Brain microvascular endothelial cell (primary cell): ENCODE data around the gene RALGAPB.
"Not testable (repeated sequence)": the region's sequence is repeated elsewhere in the genome, so short reads cannot be mapped to it uniquely, and the experiment has no call there.

ENCODE experiments used
- DNase-seq: peaks from one replicate; pipeline ENCODE4 v3.0.0-alpha.2; 2020
- H3K27ac ChIP-seq: fragments of 250-450 bp; sonication (Bioruptor Pico); 2 replicates; pipeline ENCODE4 v1.5.1; 2020; ENCODE audit warnings: mild to moderate bottlenecking, moderate library complexity
- H3K27me3 ChIP-seq: fragments of 250-450 bp; sonication (Bioruptor Pico); replicated peaks from 2 replicates; pipeline ENCODE4 v1.5.1; 2020; ENCODE audit warnings: mild to moderate bottlenecking
- H3K36me3 ChIP-seq: fragments of 250-450 bp; sonication (Bioruptor Pico); replicated peaks from 2 replicates; pipeline ENCODE4 v1.5.1; 2020; ENCODE audit warnings: mild to moderate bottlenecking
- H3K4me3 ChIP-seq: 2 replicates; pipeline ENCODE4 v1.5.1; 2011; ENCODE audit warnings: low read depth, mild to moderate bottlenecking, control low read depth, low read length, moderate library complexity
- CTCF ChIP-seq: IDR thresholded peaks from 2 replicates; pipeline ENCODE4 v1.5.1; 2011; ENCODE audit warnings: low read depth, mild to moderate bottlenecking, moderate library complexity, low read length, control low read depth, inconsistent platforms; ENCODE audit errors: missing control alignments
- in situ Hi-C: cut with HindIII; loops from 2 replicates; pipeline ENCODE4 v1.10.0; 2017; ENCODE audit warnings: low sequenced_read_pairs, low pct_ligation_motif_present

The RALGAPB gene

GRCh38 chr20:38591474-38592410 is 119.1 kb downstream of the RALGAPB start:
- no peak for TF ChIP-seq CTCF
- no peak for DNase-seq
- Histone ChIP-seq H3K27ac (no peak overlapping the region), H3K27me3 (no peaks in the 10 kb centered on the region), H3K36me3 (no peaks in the 10 kb centered on the region), H3K4me3 (no peak overlapping the region)
- in situ Hi-C loops, result no loop called here

- H3K4me3 ChIP-seq, H3K27me3 ChIP-seq, H3K36me3 ChIP-seq, H3K27ac ChIP-seq, in situ Hi-C loops: not testable (repeated sequence)
- peak; percentile 12 for DNase-seq
Measured at GRCh38 chr20:38592411-38592790, 119.8 kb downstream of the RALGAPB start.

- H3K4me3 ChIP-seq, DNase-seq, H3K36me3 ChIP-seq, H3K27ac ChIP-seq, in situ Hi-C loops, H3K27me3 ChIP-seq: not testable (repeated sequence)
Measured at GRCh38 chr20:38594281-38594680, 121.6 kb downstream of the RALGAPB start.

- H3K4me3 ChIP-seq, H3K36me3 ChIP-seq, DNase-seq, H3K27me3 ChIP-seq, in situ Hi-C loops, H3K27ac ChIP-seq: not testable (repeated sequence)
Measured at GRCh38 chr20:38595886-38596285, 123.2 kb downstream of the RALGAPB start.

- Histone ChIP-seq H3K36me3 (no peaks in the 10 kb centered on the region), H3K4me3 (no peak overlapping the region), H3K27me3 (peaks cover 7% of the 10 kb centered on the region), H3K27ac (no peak overlapping the region)
- DNase-seq, result no peak
- in situ Hi-C loops, result no loop called here
- TF ChIP-seq CTCF, result no peak
Measured at GRCh38 chr20:38599410-38599882, 126.8 kb downstream of the RALGAPB start.

- no peak for DNase-seq
- Histone ChIP-seq H3K4me3 (no peak overlapping the region), H3K27ac (no peak overlapping the region), H3K36me3 (no peaks in the 10 kb centered on the region), H3K27me3 (peaks cover 7% of the 10 kb centered on the region)
- no peak for TF ChIP-seq CTCF
- in situ Hi-C loops, result no loop called here
Measured at GRCh38 chr20:38600057-38600456, 127.4 kb downstream of the RALGAPB start.

- peak within 1 kb of the TSS; percentile 41 for H3K4me3 ChIP-seq
- in situ Hi-C loops, result no loop called here
- DNase-seq, result no peak
Measured at GRCh38 chr20:38601216-38602184, 128.9 kb downstream of the RALGAPB start, which contains the start of gene ARHGAP40. TSS of gene ARHGAP40 (plus strand) at chr20:38601809.

More at GRCh38 chr20:38601216-38602184, 128.9 kb downstream of the RALGAPB start, which contains the start of gene ARHGAP40:
- H3K27ac ChIP-seq, result no peak within 1 kb of the TSS
- peaks cover 7% of the 10 kb centered on the region for H3K27me3 ChIP-seq
- peak; percentile 64 for TF ChIP-seq CTCF
- no peaks in the 10 kb centered on the region for H3K36me3 ChIP-seq
